IMR-90 (cell line): ENCODE data around the gene ARHGAP18. TPM values are rescaled to one million over a fixed set of nuclear protein-coding genes. Genes with fewer than 3 reads are reported as not detected.

ENCODE experiments used
- ATAC-seq: fragments of 200-7000 bp; cut with Tn5 transposase; 2 replicates; pipeline ENCODE4 v1.9.1; 2020; ENCODE audit warnings: low read depth, mild to moderate bottlenecking, moderate library complexity
- BruUV-seq: library from RNA; stranded (reverse); fragments of 400-500 nt; replicated peaks from 2 replicates; lab custom pipeline; 2021; lab: Mats Ljungman, UMichigan
- CTCF ChIA-PET: fragments of 300-600 bp; formaldehyde crosslinking; extraction: SDS; loops from one replicate; lab custom pipeline; 2021; ENCODE audit warnings: antibody characterized with exemption; lab: Yijun Ruan, JAX
- POLR2A ChIA-PET: fragments of 300-600 bp; sonication (Branson Sonifier 250); formaldehyde crosslinking; loops from one replicate; lab custom pipeline; 2022; ENCODE audit warnings: antibody characterized with exemption; ENCODE audit not compliant: unreplicated experiment; lab: Charles Lee
- DNase-seq: peaks from one replicate; pipeline ENCODE4 v3.0.0; 2013
- H2AFZ ChIP-seq: replicated peaks from 2 replicates; pipeline ENCODE3; 2013; ENCODE audit warnings: low read length, mild to moderate bottlenecking; ENCODE audit not compliant: poor library complexity
- H2AK5ac ChIP-seq: 2 replicates; pipeline ENCODE4 v1.6.1; 2013; ENCODE audit warnings: low read depth, low read length, inconsistent platforms
- H2AK9ac ChIP-seq: replicated peaks from 2 replicates; pipeline ENCODE3; 2013; ENCODE audit warnings: mild to moderate bottlenecking, low read depth, low read length, moderate library complexity; ENCODE audit not compliant: poor library complexity
- H2BK120ac ChIP-seq: 2 replicates; pipeline ENCODE4 v1.6.1; 2013; ENCODE audit warnings: low read depth, low read length, inconsistent platforms
- H2BK15ac ChIP-seq: 3 replicates; pipeline ENCODE4 v1.6.1; 2013; ENCODE audit warnings: low read depth, low read length, inconsistent platforms
- H2BK20ac ChIP-seq: 2 replicates; pipeline ENCODE4 v1.6.1; 2013; ENCODE audit warnings: low read depth, mild to moderate bottlenecking, inconsistent platforms, low read length, moderate library complexity
- H2BK5ac ChIP-seq: 2 replicates; pipeline ENCODE4 v1.6.1; 2013; ENCODE audit warnings: mild to moderate bottlenecking, low read depth, low read length, inconsistent platforms; ENCODE audit not compliant: poor library complexity, severe bottlenecking
- H3K14ac ChIP-seq: replicated peaks from 2 replicates; pipeline ENCODE4 v1.6.1; 2013; ENCODE audit warnings: low read depth, low read length, inconsistent platforms
- H3K18ac ChIP-seq: 2 replicates; pipeline ENCODE4 v1.6.1; 2013; ENCODE audit warnings: low read depth, low read length, control low read depth
- H3K23ac ChIP-seq: 2 replicates; pipeline ENCODE4 v1.6.1; 2013; ENCODE audit warnings: low read depth, low read length, inconsistent platforms
- H3K27ac ChIP-seq: 2 replicates; pipeline ENCODE4 v1.5.1; 2013; ENCODE audit warnings: mild to moderate bottlenecking, control low read depth, low read length; ENCODE audit not compliant: insufficient read depth
- H3K27me3 ChIP-seq: 2 replicates; pipeline ENCODE4 v1.6.1; 2013; ENCODE audit warnings: low read length; ENCODE audit not compliant: control insufficient read depth, insufficient read depth
- H3K36me3 ChIP-seq: 2 replicates; pipeline ENCODE4 v1.6.1; 2013; ENCODE audit warnings: low read length, mixed read lengths; ENCODE audit not compliant: control insufficient read depth, insufficient read depth
- H3K4ac ChIP-seq: 2 replicates; pipeline ENCODE4 v1.6.1; 2013; ENCODE audit warnings: low read depth, low read length, inconsistent platforms
- H3K4me1 ChIP-seq: 2 replicates; pipeline ENCODE4 v1.6.1; 2013; ENCODE audit warnings: low read length, mixed read lengths; ENCODE audit not compliant: control insufficient read depth, insufficient read depth
- H3K4me2 ChIP-seq: 2 replicates; pipeline ENCODE4 v1.6.1; 2013; ENCODE audit warnings: low read depth, mild to moderate bottlenecking, control low read depth, low read length, moderate library complexity
- H3K4me3 ChIP-seq: 2 replicates; pipeline ENCODE4 v1.5.1; 2013; ENCODE audit warnings: low read depth, mild to moderate bottlenecking, control low read depth, low read length, moderate library complexity; ENCODE audit not compliant: insufficient read depth
- H3K56ac ChIP-seq: 2 replicates; pipeline ENCODE4 v1.6.1; 2013; ENCODE audit warnings: low read length, inconsistent platforms; ENCODE audit not compliant: insufficient read depth; ENCODE audit errors: extremely low read depth
- H3K79me1 ChIP-seq, 2 experiments: 2 replicates each; pipeline ENCODE4 v1.6.1; 2013; ENCODE audit warnings: low read length in 2 of 2, inconsistent platforms in 1 of 2, low read depth in 1 of 2
- H3K9ac ChIP-seq: 2 replicates; pipeline ENCODE4 v1.6.1; 2013; ENCODE audit warnings: low read depth, low read length, control low read depth
- H3K9me1 ChIP-seq: 2 replicates; pipeline ENCODE4 v1.6.1; 2013; ENCODE audit warnings: low read length, inconsistent platforms; ENCODE audit not compliant: insufficient read depth
- H3K9me3 ChIP-seq: 2 replicates; pipeline ENCODE4 v1.6.1; 2013; ENCODE audit warnings: low read length; ENCODE audit not compliant: control insufficient read depth, insufficient read depth
- H4K20me1 ChIP-seq: 2 replicates; pipeline ENCODE4 v1.6.1; 2013; ENCODE audit warnings: low read length, inconsistent platforms; ENCODE audit not compliant: insufficient read depth
- H4K5ac ChIP-seq: 2 replicates; pipeline ENCODE4 v1.6.1; 2013; ENCODE audit warnings: mild to moderate bottlenecking, low read depth, low read length, control low read depth
- H4K8ac ChIP-seq, 2 experiments: 2 replicates each; pipeline ENCODE4 v1.6.1; 2013; ENCODE audit warnings: low read depth in 2 of 2, low read length in 2 of 2, control low read depth in 1 of 2, inconsistent platforms in 1 of 2
- H4K91ac ChIP-seq: 2 replicates; pipeline ENCODE4 v1.6.1; 2013; ENCODE audit warnings: low read depth, low read length, inconsistent platforms; ENCODE audit not compliant: insufficient read depth
- BHLHE40 ChIP-seq: fragments of 150-350 bp; IDR thresholded peaks from 2 replicates; pipeline ENCODE4 v1.6.1; 2016; ENCODE audit warnings: mild to moderate bottlenecking, low read depth, low read length
- CEBPB ChIP-seq: IDR thresholded peaks from 2 replicates; pipeline ENCODE4 v1.6.1; 2012; ENCODE audit warnings: low read depth, low read length, improper control_type of control experiment
- CHD1 ChIP-seq: IDR thresholded peaks from 2 replicates; pipeline ENCODE4 v1.6.1; 2012; ENCODE audit warnings: low read depth, low read length, improper control_type of control experiment
- CTCF ChIP-seq: conservative IDR thresholded peaks from 2 replicates; pipeline ENCODE4 v1.5.1; 2012; ENCODE audit warnings: mild to moderate bottlenecking, low read depth, low read length, improper control_type of control experiment
- ELK1 ChIP-seq: fragments of 150-350 bp; IDR thresholded peaks from 2 replicates; pipeline ENCODE4 v1.6.1; 2016; ENCODE audit warnings: low read depth, mild to moderate bottlenecking, low read length, moderate library complexity, borderline replicate concordance
- FOS ChIP-seq: fragments of 150-350 bp; IDR thresholded peaks from 2 replicates; pipeline ENCODE4 v1.6.1; 2016; ENCODE audit warnings: low read depth, low read length
- MAFK ChIP-seq: IDR thresholded peaks from 2 replicates; pipeline ENCODE4 v1.6.1; 2012; ENCODE audit warnings: low read depth, low read length, improper control_type of control experiment
- MAZ ChIP-seq: IDR thresholded peaks from 2 replicates; pipeline ENCODE4 v1.6.1; 2012; ENCODE audit warnings: low read depth, mild to moderate bottlenecking, low read length, improper control_type of control experiment, moderate library complexity, borderline replicate concordance
- MXI1 ChIP-seq: IDR thresholded peaks from 2 replicates; pipeline ENCODE4 v1.6.1; 2012; ENCODE audit warnings: low read depth, mild to moderate bottlenecking, low read length, moderate library complexity, borderline replicate concordance
- NFE2L2 ChIP-seq: fragments of 150-350 bp; IDR thresholded peaks from 2 replicates; pipeline ENCODE4 v1.6.1; 2016; ENCODE audit warnings: low read depth, mild to moderate bottlenecking, low read length
- POLR2A ChIP-seq: IDR thresholded peaks from 2 replicates; pipeline ENCODE4 v1.6.1; 2012; ENCODE audit warnings: mild to moderate bottlenecking, low read depth, low read length
- RAD21 ChIP-seq: IDR thresholded peaks from 2 replicates; pipeline ENCODE4 v1.6.1; 2012; ENCODE audit warnings: low read length, improper control_type of control experiment
- RCOR1 ChIP-seq: IDR thresholded peaks from 2 replicates; pipeline ENCODE4 v1.6.1; 2012; ENCODE audit warnings: mild to moderate bottlenecking, low read length, improper control_type of control experiment; ENCODE audit not compliant: insufficient replicate concordance
- RFX5 ChIP-seq: IDR thresholded peaks from 2 replicates; pipeline ENCODE4 v1.8.0; 2012; ENCODE audit warnings: low read depth, mild to moderate bottlenecking, low read length, moderate library complexity
- SMC3 ChIP-seq: fragments of 150-350 bp; IDR thresholded peaks from 2 replicates; pipeline ENCODE4 v1.6.1; 2016; ENCODE audit warnings: low read depth, mild to moderate bottlenecking, antibody characterized with exemption, low read length, moderate library complexity
- USF2 ChIP-seq: fragments of 150-350 bp; IDR thresholded peaks from 2 replicates; pipeline ENCODE4 v1.6.1; 2017; ENCODE audit warnings: mild to moderate bottlenecking, antibody characterized with exemption, low read length, low read depth
- WGBS, 2 experiments: methylation state at CpG; one replicate each; pipeline versions ENCODE4 v1.1.5 to v1.1.7; 2013; ENCODE audit warnings: missing lambda C conversion rate in 2 of 2; ENCODE audit not compliant: insufficient read length in 1 of 2; ENCODE audit errors: extremely low coverage in 2 of 2; 5-methylcytosine and 5-hydroxymethylcytosine counted together
- dilution Hi-C: fragments of 300-500 bp; cut with HindIII; formaldehyde crosslinking; loops from one replicate; pipeline ENCODE4 v1.14.3; 2018; ENCODE audit warnings: low sequenced_read_pairs; ENCODE audit not compliant: unreplicated experiment
- in situ Hi-C: fragments of 300-500 bp; cut with MboI; formaldehyde crosslinking; loops from 3 replicates; pipeline ENCODE4 v1.14.3; 2019; ENCODE audit warnings: low sequenced_read_pairs, inconsistent platforms, mixed read lengths
- intact Hi-C: fragments of 100-400 bp; cut with micrococcal nuclease; formaldehyde crosslinking; loops from 2 replicates; pipeline ENCODE4 v1.10.0; 2022
- polyA plus RNA-seq, 3 experiments: library from polyadenylated mRNA; depleted of rRNA; stranded (reverse); fragments of >200 nt; gene quantifications; 2 replicates each; pipeline ENCODE4 v1.2.3, GENCODE V29; 2012; ENCODE audit warnings: low replicate concordance in 1 of 3
- total RNA-seq: library from RNA; depleted of rRNA; stranded (reverse); fragments of >200 nt; gene quantifications from 2 replicates; pipeline ENCODE4 v1.2.3, GENCODE V29; 2012

The ARHGAP18 gene
- total and polyA plus RNA-seq, 2 of the 4 experiments (the other 2 are of a cell fraction): 6.2 to 17.0 TPM

GRCh38 chr6:129663531-129663930, 46.4 kb downstream of the ARHGAP18 start:
- no peak overlapping the region for H2BK15ac ChIP-seq
- H3K27me3 ChIP-seq: no peaks in the 10 kb centered on the region
- no peak overlapping the region for H3K4me3 ChIP-seq
- ATAC-seq (no peak), DNase-seq (no peak)
- H3K4me1 ChIP-seq: peaks cover 2% of the 10 kb centered on the region
- ChIA-PET POLR2A (no interaction called here), CTCF (interaction anchor here (1.4 kb wide), 1 partner anchor 66 kb away, joined by 3 read pairs; no protein-coding TSS in a partner anchor)
- H3K18ac ChIP-seq: no peak overlapping the region
- in situ Hi-C loops (loop anchor here (10.0 kb wide), 1 partner anchor 361 kb away; no protein-coding TSS in a partner anchor), dilution Hi-C loops (no loop called here), intact Hi-C loops (no loop called here)
- no TSS peak for BruUV-seq
- no peaks in the 10 kb centered on the region for H3K36me3 ChIP-seq
- H4K8ac ChIP-seq: no peak overlapping the region
- H4K5ac ChIP-seq: no peak overlapping the region
- H3K14ac ChIP-seq: no peak overlapping the region
- no peak overlapping the region for H2AK9ac ChIP-seq
- no peak overlapping the region for H3K23ac ChIP-seq
- H3K79me1 ChIP-seq: peaks cover 21 to 67% of the 10 kb centered on the region in 2 experiments
- no peak overlapping the region for H2AK5ac ChIP-seq
- H3K9me1 ChIP-seq: 0 out of 2 replicates have a peak, but pooled peaks cover 4% of the 10 kb centered on the region
- H3K27ac ChIP-seq: no peak overlapping the region
- no peak overlapping the region for H3K9ac ChIP-seq
- H3K4me2 ChIP-seq: no peak overlapping the region
- H2BK5ac ChIP-seq: no peak overlapping the region
- H2BK20ac ChIP-seq: no peak overlapping the region
- no peak overlapping the region for H3K56ac ChIP-seq
- WGBS, 2 experiments: no CpG with 5 or more reads among the region's 3 CpGs
- H3K4ac ChIP-seq: no peak overlapping the region
- no peak for TF ChIP-seq RFX5
- no peak for TF ChIP-seq BHLHE40
- TF ChIP-seq MAFK: no peak
- no peak for TF ChIP-seq POLR2A
- TF ChIP-seq MXI1: no peak
- no peak for TF ChIP-seq NFE2L2
- TF ChIP-seq MAZ: no peak
- no peak for TF ChIP-seq CEBPB
- no peak for TF ChIP-seq RAD21
- no peak for TF ChIP-seq ELK1
- no peak for TF ChIP-seq RCOR1
- no peak for TF ChIP-seq FOS
- TF ChIP-seq SMC3: no peak
- TF ChIP-seq USF2: no peak
- no peak for TF ChIP-seq CHD1
- TF ChIP-seq CTCF: no peak
- H4K20me1 ChIP-seq: no peaks in the 10 kb centered on the region
- no peak overlapping the region for H2AFZ ChIP-seq
- H2BK120ac ChIP-seq: no peak overlapping the region
- no peaks in the 10 kb centered on the region for H3K9me3 ChIP-seq
- H4K91ac ChIP-seq: no peak overlapping the region
